Subcutaneous abdominal adipose tissue (tissue), 5 donors: Measurements from ENCODE around the gene DPYSL4.

Experiments used
- H3K27ac ChIP-seq: one replicate; pipeline ENCODE4 v1.7.0; 2013; ENCODE audit warnings: low read depth, mild to moderate bottlenecking, inconsistent platforms, low read length, moderate library complexity
- H3K27me3 ChIP-seq, 5 donors: one replicate each; pipeline ENCODE4 v1.7.0; 2013; ENCODE audit warnings: low read length in 5 of 5, inconsistent platforms in 1 of 5; ENCODE audit not compliant: control insufficient read depth in 5 of 5, insufficient read depth in 4 of 5
- H3K36me3 ChIP-seq, 5 donors: one replicate each; pipeline ENCODE4 v1.7.0; 2013; ENCODE audit warnings: low read length in 5 of 5; ENCODE audit not compliant: control insufficient read depth in 5 of 5, insufficient read depth in 5 of 5
- H3K4me1 ChIP-seq, 5 donors: one replicate each; pipeline ENCODE4 v1.7.0; 2013; ENCODE audit warnings: low read length in 5 of 5, mild to moderate bottlenecking in 3 of 5, moderate library complexity in 1 of 5; ENCODE audit not compliant: control insufficient read depth in 5 of 5, insufficient read depth in 5 of 5
- H3K4me3 ChIP-seq, 5 donors: one replicate each; pipeline ENCODE4 v1.7.0; 2013; ENCODE audit warnings: low read length in 5 of 5, low read depth in 1 of 5
- H3K9ac ChIP-seq, 5 donors: one replicate each; pipeline ENCODE4 v1.7.0; 2013; ENCODE audit warnings: low read length in 5 of 5, mild to moderate bottlenecking in 4 of 5, moderate library complexity in 3 of 5
- H3K9me3 ChIP-seq, 5 donors: one replicate each; pipeline ENCODE4 v1.7.0; 2013; ENCODE audit warnings: low read length in 5 of 5; ENCODE audit not compliant: control insufficient read depth in 5 of 5
- donor health status: healthy.
- donor health status: healthy.
- donor health status: healthy.
- donor health status: healthy.
- donor health status: healthy.

The DPYSL4 gene

GRCh38 chr10:132232981-132233380, 46.2 kb downstream of the DPYSL4 start:
- Histone ChIP-seq H3K9me3 (no peaks in the 10 kb centered on the region), H3K4me3 (no peak overlapping the region), H3K9ac (no peak overlapping the region), H3K27me3 (peaks cover 0 to 3% (median 0%) of the 10 kb centered on the region in 5 donors), H3K4me1 (peaks cover under 1 to 47% (median 14%) of the 10 kb centered on the region in 5 donors), H3K27ac (no peak overlapping the region), H3K36me3 (peaks cover 0 to 4% (median 0%) of the 10 kb centered on the region in 5 donors)

GRCh38 chr10:132233501-132234085, 46.8 kb downstream of the DPYSL4 start:
- Histone ChIP-seq H3K27ac (no peak overlapping the region), H3K9ac (no peak overlapping the region), H3K36me3 (peaks cover 0 to 4% (median 0%) of the 10 kb centered on the region in 5 donors), H3K4me3 (no peak overlapping the region), H3K9me3 (no peaks in the 10 kb centered on the region), H3K4me1 (peaks cover 2 to 53% (median 14%) of the 10 kb centered on the region in 5 donors), H3K27me3 (peaks cover 0 to 3% (median 0%) of the 10 kb centered on the region in 5 donors)

DNA sequence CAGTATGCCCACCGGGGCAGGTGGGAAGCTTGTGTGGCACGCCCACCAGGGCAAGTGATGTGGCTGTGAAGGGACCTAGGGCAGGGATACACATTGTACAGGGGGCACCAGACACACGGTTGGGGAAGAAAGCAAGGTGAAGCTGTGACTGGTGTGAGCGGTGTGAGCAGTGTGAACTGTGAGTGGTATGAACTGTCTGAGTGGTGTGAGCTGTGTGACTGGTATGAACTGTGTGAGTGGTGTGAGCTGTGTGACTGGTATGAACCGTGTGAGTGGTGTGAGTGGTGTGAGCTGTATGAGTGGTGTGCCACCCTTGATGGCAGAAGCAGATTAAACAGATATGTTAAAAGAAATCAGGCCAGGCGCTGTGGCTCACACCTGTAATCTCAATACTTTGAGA, 48.1 kb downstream of the DPYSL4 start:
- peaks cover 2 to 46% (median 11%) of the 10 kb centered on the region in 5 donors for H3K4me1 ChIP-seq
- H3K9me3 ChIP-seq = no peaks in the 10 kb centered on the region
- peaks cover 0 to 4% (median 0%) of the 10 kb centered on the region in 5 donors for H3K27me3 ChIP-seq
- no peak overlapping the region for H3K27ac ChIP-seq
- H3K9ac ChIP-seq = no peak overlapping the region
- H3K36me3 ChIP-seq = peaks cover 0 to 4% (median 0%) of the 10 kb centered on the region in 5 donors
- no peak overlapping the region for H3K4me3 ChIP-seq

DNA sequence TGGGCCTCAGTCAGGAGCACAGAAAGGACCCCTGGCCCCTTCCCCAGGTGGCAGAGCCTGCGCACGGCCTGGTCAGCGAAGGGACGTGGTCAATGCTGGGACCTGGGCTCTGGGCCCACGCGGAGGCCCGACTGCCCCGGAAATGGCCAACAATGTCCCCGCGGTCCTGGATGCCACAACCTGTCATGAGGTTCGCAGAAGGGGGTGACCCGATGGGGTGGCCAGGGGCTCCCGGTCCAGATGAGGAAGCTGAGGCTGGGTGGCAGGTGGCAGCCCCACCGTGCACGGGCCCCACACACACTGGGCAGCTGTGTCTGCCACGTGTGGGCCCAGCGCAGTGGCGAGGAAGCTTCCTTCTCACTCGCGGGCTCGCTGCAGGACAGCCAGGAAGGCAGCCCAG, 49.4 kb downstream of the DPYSL4 start:
- Histone ChIP-seq H3K4me3 (no peak overlapping the region), H3K4me1 (peaks cover 0 to 34% (median 4%) of the 10 kb centered on the region in 5 donors), H3K27ac (no peak overlapping the region), H3K36me3 (peaks cover 0 to 4% (median 0%) of the 10 kb centered on the region in 5 donors), H3K9ac (no peak overlapping the region), H3K9me3 (no peaks in the 10 kb centered on the region), H3K27me3 (peaks cover 0 to 4% (median 0%) of the 10 kb centered on the region in 5 donors)

DNA sequence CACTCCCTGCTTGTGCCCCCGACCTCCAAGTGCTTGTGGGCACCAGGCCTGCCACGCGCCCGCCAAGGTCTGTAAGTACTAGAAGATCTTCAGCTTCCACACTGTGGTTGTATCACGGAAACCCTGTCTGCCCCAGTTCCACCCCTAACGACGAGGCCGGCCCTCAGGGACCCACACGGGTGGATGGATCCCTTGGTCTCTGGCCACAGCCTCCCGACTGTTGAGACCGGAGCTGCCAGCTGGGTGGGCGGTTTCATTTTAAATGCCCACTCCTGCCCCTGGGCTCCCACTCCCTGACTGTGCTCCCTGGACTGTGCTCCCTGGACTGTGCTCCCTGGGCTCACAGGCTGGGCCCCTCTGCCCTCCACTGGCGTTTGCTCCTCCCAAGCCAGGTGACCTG, 50.1 kb downstream of the DPYSL4 start:
- Histone ChIP-seq H3K27ac (no peak overlapping the region), H3K9me3 (no peaks in the 10 kb centered on the region), H3K9ac (no peak overlapping the region), H3K36me3 (peaks cover 0 to 4% (median 0%) of the 10 kb centered on the region in 5 donors), H3K4me3 (no peak overlapping the region), H3K27me3 (peaks cover 0 to 4% (median 0%) of the 10 kb centered on the region in 5 donors), H3K4me1 (peaks cover 0 to 29% (median 4%) of the 10 kb centered on the region in 5 donors)

DNA sequence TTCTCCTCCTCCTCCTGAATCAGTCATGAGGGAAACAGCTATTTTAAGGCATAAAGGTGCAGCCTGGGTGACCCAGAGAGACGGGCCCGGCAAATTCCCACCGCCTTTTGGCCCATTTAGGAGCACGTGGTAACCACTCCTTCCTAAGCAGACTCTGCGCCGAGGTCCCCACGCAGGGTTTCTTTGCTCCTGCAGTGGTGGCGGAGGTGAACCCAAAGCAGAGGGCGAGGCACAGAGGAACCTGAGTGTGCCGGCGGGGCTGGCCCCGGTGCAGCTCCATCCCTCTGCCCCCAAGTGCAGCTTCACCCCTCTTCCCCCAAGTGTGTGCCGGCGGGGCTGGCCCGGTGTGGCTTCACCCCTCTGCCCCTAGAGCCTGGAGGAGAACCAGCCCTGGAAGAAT, 50.6 kb downstream of the DPYSL4 start:
- H3K27ac ChIP-seq = no peak overlapping the region
- no peak overlapping the region for H3K4me3 ChIP-seq
- H3K9me3 ChIP-seq = no peaks in the 10 kb centered on the region
- peaks cover 0 to 25% (median 4%) of the 10 kb centered on the region in 5 donors for H3K4me1 ChIP-seq
- H3K9ac ChIP-seq = no peak overlapping the region
- peaks cover 0 to 4% (median 0%) of the 10 kb centered on the region in 5 donors for H3K27me3 ChIP-seq
- H3K36me3 ChIP-seq = peaks cover 0 to 4% (median 0%) of the 10 kb centered on the region in 5 donors

- H3K9me3 ChIP-seq = no peaks in the 10 kb centered on the region
- H3K9ac ChIP-seq = no peak overlapping the region
- H3K4me3 ChIP-seq = no peak overlapping the region
- H3K27me3 ChIP-seq = peaks cover 0 to 4% (median 0%) of the 10 kb centered on the region in 5 donors
- H3K36me3 ChIP-seq = peaks cover 0 to 4% (median 0%) of the 10 kb centered on the region in 5 donors
- H3K27ac ChIP-seq = no peak overlapping the region
- peaks cover 0 to 23% (median 3%) of the 10 kb centered on the region in 5 donors for H3K4me1 ChIP-seq
Observed at GRCh38 chr10:132237871-132238270, 51.1 kb downstream of the DPYSL4 start.

DNA sequence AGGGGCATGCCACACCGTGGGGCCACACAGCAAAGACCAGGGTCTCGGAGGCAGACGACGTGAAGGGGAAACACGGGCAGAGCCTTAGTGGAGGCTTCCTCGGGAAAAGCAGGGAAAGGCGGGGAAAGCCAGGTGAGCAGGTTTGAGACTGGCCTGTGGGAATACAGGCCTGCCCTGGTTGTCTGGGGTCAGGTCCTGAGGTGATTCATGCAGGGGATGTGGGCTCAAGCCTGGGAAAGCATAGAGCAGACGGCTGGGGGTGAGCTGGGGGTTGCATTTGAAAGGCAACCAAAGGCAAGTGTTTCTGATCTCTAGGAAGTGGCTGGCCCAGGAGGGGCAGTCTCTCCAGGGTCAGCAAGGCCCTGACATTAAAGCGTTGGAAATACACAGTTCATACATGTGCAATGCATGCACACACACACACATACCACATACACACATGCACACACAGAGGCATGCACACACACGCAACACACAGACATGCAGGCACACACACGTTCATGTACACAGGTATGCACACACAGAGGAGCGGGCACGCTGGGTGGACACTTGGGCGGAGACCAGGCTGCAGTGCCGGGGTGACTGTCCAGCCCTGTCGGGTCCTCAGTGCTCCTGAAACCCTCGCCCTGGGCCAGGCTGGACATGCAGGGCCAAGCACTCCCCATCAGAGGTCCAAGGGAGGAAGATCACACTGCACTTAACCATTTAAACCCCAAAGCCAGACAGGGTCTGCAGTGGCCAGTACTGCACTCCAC, 51.8 kb downstream of the DPYSL4 start:
- peaks cover 0 to 17% (median 0%) of the 10 kb centered on the region in 5 donors for H3K4me1 ChIP-seq

DNA sequence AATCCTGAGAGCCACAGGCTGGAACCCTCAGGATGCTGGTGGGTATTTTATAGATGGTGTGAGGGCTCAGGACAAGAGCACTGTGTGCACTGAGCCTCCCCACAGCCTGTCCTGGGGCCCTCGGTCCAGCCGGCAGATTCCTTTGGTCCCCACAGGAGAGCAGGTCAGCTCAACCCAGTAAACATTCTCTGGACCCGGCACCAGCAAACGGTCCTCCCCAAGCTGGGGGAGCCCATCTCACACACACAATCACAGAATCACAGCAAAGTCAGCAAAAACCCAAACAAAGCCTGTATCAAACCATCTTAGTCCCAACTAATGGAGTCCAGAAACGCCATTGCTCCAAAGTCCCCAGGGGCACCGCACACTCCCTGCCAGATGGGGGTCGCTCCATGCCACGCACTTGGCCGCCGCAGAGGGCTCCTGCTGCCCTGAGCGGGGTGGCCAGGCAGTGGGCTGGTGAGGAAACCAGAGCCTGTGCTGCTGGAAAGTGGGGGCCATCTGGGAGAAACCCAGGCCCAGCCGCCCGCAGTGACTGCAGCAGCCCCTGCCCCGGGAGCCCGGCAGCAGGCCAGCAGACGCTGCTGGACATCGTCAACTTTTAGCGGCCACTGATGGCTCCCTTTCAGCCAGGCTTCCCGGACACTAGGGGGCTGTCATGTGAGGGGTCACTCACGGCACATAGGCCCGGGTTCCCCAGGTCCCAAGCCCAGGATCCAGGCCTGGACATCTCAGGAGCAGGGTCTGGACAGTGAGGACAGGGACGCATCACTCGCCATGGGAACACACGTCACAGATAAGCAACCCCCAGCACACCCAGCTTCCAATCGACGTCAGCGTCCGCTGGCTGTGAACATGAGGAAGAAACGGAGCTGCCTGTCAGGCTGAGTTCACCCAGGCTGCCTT, 52.6 kb downstream of the DPYSL4 start:
- no peaks in the 10 kb centered on the region for H3K9me3 ChIP-seq
- H3K36me3 ChIP-seq = peaks cover 0 to 4% (median 0%) of the 10 kb centered on the region in 5 donors
- no peak overlapping the region for H3K4me3 ChIP-seq
- no peak overlapping the region for H3K9ac ChIP-seq
- peaks cover 0 to 14% (median 0%) of the 10 kb centered on the region in 5 donors for H3K4me1 ChIP-seq
- peaks cover 0 to 4% (median 0%) of the 10 kb centered on the region in 5 donors for H3K27me3 ChIP-seq
- no peak overlapping the region for H3K27ac ChIP-seq

More for the DNA sequence above, 51.8 kb downstream of the DPYSL4 start:
- Histone ChIP-seq H3K27me3 (peaks cover 0 to 4% (median 0%) of the 10 kb centered on the region in 5 donors), H3K36me3 (peaks cover 0 to 4% (median 0%) of the 10 kb centered on the region in 5 donors), H3K4me3 (no peak overlapping the region), H3K9ac (no peak overlapping the region), H3K9me3 (no peaks in the 10 kb centered on the region), H3K27ac (no peak overlapping the region)
